RWPE1 (cell line): ENCODE measurements around the gene CTRL.

ENCODE experiments used
- CTCF ChIA-PET: fragments of 350-600 bp; sonication (Branson Sonifier 250); formaldehyde crosslinking; extraction: SDS; loops from one replicate; lab custom pipeline; 2021; lab: Yijun Ruan, JAX
- POLR2A ChIA-PET: fragments of 400-600 bp; formaldehyde crosslinking; extraction: SDS; loops from one replicate; lab custom pipeline; 2020; ENCODE audit warnings: antibody characterized with exemption; ENCODE audit not compliant: low non-redundant PET; lab: Yijun Ruan, JAX
- DNase-seq: peaks from one replicate; pipeline ENCODE4 v3.0.0; 2012; ENCODE audit warnings: low spot score
- H3K27ac ChIP-seq: fragments of 450-650 bp; 2 replicates; pipeline ENCODE4 v1.5.1; 2017
- TF ChIP-seq, protein P1 (sequence below): fragments of 450-650 bp; conservative IDR thresholded peaks from 2 replicates; pipeline ENCODE4 v1.5.1; 2017; ENCODE audit warnings: low read depth, mild to moderate bottlenecking

CTRL gene

DNA sequence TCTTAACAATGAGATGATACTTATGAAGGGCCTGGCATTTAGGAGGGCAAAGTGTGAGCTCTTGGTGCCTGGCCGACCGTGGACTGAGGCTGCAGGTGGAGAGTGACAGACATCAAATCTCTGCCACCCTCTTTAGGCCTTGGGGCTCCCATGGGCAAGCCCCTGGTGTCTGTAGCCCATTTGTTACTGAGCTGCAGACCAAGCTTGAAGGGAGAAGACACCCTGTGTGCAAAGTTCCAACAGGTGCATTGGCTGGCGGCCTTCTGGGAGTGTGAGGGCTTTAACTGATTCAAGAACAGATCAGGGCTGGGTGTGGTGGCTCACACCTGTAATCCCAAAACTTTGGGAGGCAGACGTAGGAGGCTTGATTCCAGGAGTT lies 789 bp upstream of the CTRL start:
- DNase-seq: no peak
- POLR2A ChIA-PET: no interaction called here
- TF ChIP-seq, protein P1, sequence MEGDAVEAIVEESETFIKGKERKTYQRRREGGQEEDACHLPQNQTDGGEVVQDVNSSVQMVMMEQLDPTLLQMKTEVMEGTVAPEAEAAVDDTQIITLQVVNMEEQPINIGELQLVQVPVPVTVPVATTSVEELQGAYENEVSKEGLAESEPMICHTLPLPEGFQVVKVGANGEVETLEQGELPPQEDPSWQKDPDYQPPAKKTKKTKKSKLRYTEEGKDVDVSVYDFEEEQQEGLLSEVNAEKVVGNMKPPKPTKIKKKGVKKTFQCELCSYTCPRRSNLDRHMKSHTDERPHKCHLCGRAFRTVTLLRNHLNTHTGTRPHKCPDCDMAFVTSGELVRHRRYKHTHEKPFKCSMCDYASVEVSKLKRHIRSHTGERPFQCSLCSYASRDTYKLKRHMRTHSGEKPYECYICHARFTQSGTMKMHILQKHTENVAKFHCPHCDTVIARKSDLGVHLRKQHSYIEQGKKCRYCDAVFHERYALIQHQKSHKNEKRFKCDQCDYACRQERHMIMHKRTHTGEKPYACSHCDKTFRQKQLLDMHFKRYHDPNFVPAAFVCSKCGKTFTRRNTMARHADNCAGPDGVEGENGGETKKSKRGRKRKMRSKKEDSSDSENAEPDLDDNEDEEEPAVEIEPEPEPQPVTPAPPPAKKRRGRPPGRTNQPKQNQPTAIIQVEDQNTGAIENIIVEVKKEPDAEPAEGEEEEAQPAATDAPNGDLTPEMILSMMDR: no peak
- CTCF ChIA-PET: interaction anchor here (0.5 to 2.7 kb wide), 3 partner anchors 30 to 155 kb away, joined by 3 to 15 read pairs (median 3); no protein-coding TSS in a partner anchor
- peak overlapping the region; percentile 17 for H3K27ac ChIP-seq

- H3K27ac ChIP-seq: peak overlapping the region; percentile 17
- no peak for DNase-seq
- TF ChIP-seq, protein P1: no peak
- ChIA-PET CTCF (interaction anchor here (1.5 kb wide), 1 partner anchor 114 kb away, joined by 9 read pairs; no protein-coding TSS in a partner anchor), POLR2A (no interaction called here)
These were observed 917 bp downstream of the CTRL start for GRCh38 chr16:67930678-67931211.

DNA sequence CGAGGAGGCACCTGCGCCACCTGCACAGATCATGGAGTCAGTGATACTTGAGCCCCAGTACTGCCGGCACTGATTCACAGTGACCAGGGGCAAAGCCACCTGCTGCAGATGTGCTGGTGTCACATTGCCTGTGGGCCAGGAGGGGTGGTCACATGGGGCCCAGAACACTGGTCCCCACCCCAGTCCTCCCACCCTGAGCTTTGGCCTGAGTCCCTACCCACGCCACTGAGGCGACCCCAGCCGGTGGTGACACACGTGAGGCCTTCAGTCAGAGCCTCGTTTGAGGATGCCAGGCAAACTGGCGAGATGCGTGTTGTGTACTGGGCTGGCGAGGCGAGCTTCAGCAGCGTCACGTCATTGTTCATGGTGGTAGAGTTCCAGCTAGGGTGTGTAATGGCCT lies 1.5 kb downstream of the CTRL start:
- ChIA-PET POLR2A (no interaction called here), CTCF (interaction anchor here (1.5 kb wide), 1 partner anchor 114 kb away, joined by 9 read pairs; no protein-coding TSS in a partner anchor)
- no peak overlapping the region for H3K27ac ChIP-seq

GRCh38 chr16:67928561-67929364 lies 2.9 kb downstream of the CTRL start:
- TF ChIP-seq, protein P1: peak; percentile 92
- ChIA-PET CTCF (interaction anchor here (0.5 to 3.3 kb wide), 17 partner anchors 11 to 408 kb away, joined by 3 to 19 read pairs (median 3); partner anchors contain the start of gene NRN1L), POLR2A (no interaction called here)
- H3K27ac ChIP-seq: peak overlapping the region; percentile 9; the same call in 1 of the 2 replicates
- peak; percentile 77 for DNase-seq

More for the DNA sequence above, 1.5 kb downstream of the CTRL start:
- no peak for DNase-seq
- TF ChIP-seq, protein P1: no peak

- H3K27ac ChIP-seq: peak overlapping the region; percentile 73; the same call in 1 of the 2 replicates
- TF ChIP-seq, protein P1: no peak
- POLR2A ChIA-PET: no interaction called here
- DNase-seq: no peak
- CTCF ChIA-PET: interaction anchor here (0.5 to 3.3 kb wide), 14 partner anchors 10 to 407 kb away, joined by 3 to 19 read pairs (median 3); partner anchors contain the start of gene NRN1L
These were observed 3.5 kb downstream of the CTRL start for GRCh38 chr16:67928147-67928546.
